IMR-90 (cell line): ENCODE measurements around the gene RAB12. TPM values are rescaled to one million over a fixed set of nuclear protein-coding genes. Genes with fewer than 3 reads are reported as not detected.

Source experiments
- ATAC-seq: fragments of 200-7000 bp; cut with Tn5 transposase; 2 replicates; pipeline ENCODE4 v1.9.1; 2020; ENCODE audit warnings: low read depth, mild to moderate bottlenecking, moderate library complexity
- BruUV-seq: library from RNA; stranded (reverse); fragments of 400-500 nt; replicated peaks from 2 replicates; lab custom pipeline; 2021; lab: Mats Ljungman, UMichigan
- CTCF ChIA-PET: fragments of 300-600 bp; formaldehyde crosslinking; extraction: SDS; loops from one replicate; lab custom pipeline; 2021; ENCODE audit warnings: antibody characterized with exemption; lab: Yijun Ruan, JAX
- POLR2A ChIA-PET: fragments of 300-600 bp; sonication (Branson Sonifier 250); formaldehyde crosslinking; loops from one replicate; lab custom pipeline; 2022; ENCODE audit warnings: antibody characterized with exemption; ENCODE audit not compliant: unreplicated experiment; lab: Charles Lee
- DNase-seq: peaks from one replicate; pipeline ENCODE4 v3.0.0; 2013
- H2AFZ ChIP-seq: replicated peaks from 2 replicates; pipeline ENCODE3; 2013; ENCODE audit warnings: low read length, mild to moderate bottlenecking; ENCODE audit not compliant: poor library complexity
- H2AK5ac ChIP-seq: 2 replicates; pipeline ENCODE4 v1.6.1; 2013; ENCODE audit warnings: low read depth, low read length, inconsistent platforms
- H2AK9ac ChIP-seq: replicated peaks from 2 replicates; pipeline ENCODE3; 2013; ENCODE audit warnings: mild to moderate bottlenecking, low read depth, low read length, moderate library complexity; ENCODE audit not compliant: poor library complexity
- H2BK120ac ChIP-seq: 2 replicates; pipeline ENCODE4 v1.6.1; 2013; ENCODE audit warnings: low read depth, low read length, inconsistent platforms
- H2BK15ac ChIP-seq: 3 replicates; pipeline ENCODE4 v1.6.1; 2013; ENCODE audit warnings: low read depth, low read length, inconsistent platforms
- H2BK20ac ChIP-seq: 2 replicates; pipeline ENCODE4 v1.6.1; 2013; ENCODE audit warnings: low read depth, mild to moderate bottlenecking, inconsistent platforms, low read length, moderate library complexity
- H2BK5ac ChIP-seq: 2 replicates; pipeline ENCODE4 v1.6.1; 2013; ENCODE audit warnings: mild to moderate bottlenecking, low read depth, low read length, inconsistent platforms; ENCODE audit not compliant: poor library complexity, severe bottlenecking
- H3K14ac ChIP-seq: replicated peaks from 2 replicates; pipeline ENCODE4 v1.6.1; 2013; ENCODE audit warnings: low read depth, low read length, inconsistent platforms
- H3K18ac ChIP-seq: 2 replicates; pipeline ENCODE4 v1.6.1; 2013; ENCODE audit warnings: low read depth, low read length, control low read depth
- H3K23ac ChIP-seq: 2 replicates; pipeline ENCODE4 v1.6.1; 2013; ENCODE audit warnings: low read depth, low read length, inconsistent platforms
- H3K27ac ChIP-seq: 2 replicates; pipeline ENCODE4 v1.5.1; 2013; ENCODE audit warnings: mild to moderate bottlenecking, control low read depth, low read length; ENCODE audit not compliant: insufficient read depth
- H3K27me3 ChIP-seq: 2 replicates; pipeline ENCODE4 v1.6.1; 2013; ENCODE audit warnings: low read length; ENCODE audit not compliant: control insufficient read depth, insufficient read depth
- H3K36me3 ChIP-seq: 2 replicates; pipeline ENCODE4 v1.6.1; 2013; ENCODE audit warnings: low read length, mixed read lengths; ENCODE audit not compliant: control insufficient read depth, insufficient read depth
- H3K4ac ChIP-seq: 2 replicates; pipeline ENCODE4 v1.6.1; 2013; ENCODE audit warnings: low read depth, low read length, inconsistent platforms
- H3K4me1 ChIP-seq: 2 replicates; pipeline ENCODE4 v1.6.1; 2013; ENCODE audit warnings: low read length, mixed read lengths; ENCODE audit not compliant: control insufficient read depth, insufficient read depth
- H3K4me2 ChIP-seq: 2 replicates; pipeline ENCODE4 v1.6.1; 2013; ENCODE audit warnings: low read depth, mild to moderate bottlenecking, control low read depth, low read length, moderate library complexity
- H3K4me3 ChIP-seq: 2 replicates; pipeline ENCODE4 v1.5.1; 2013; ENCODE audit warnings: low read depth, mild to moderate bottlenecking, control low read depth, low read length, moderate library complexity; ENCODE audit not compliant: insufficient read depth
- H3K56ac ChIP-seq: 2 replicates; pipeline ENCODE4 v1.6.1; 2013; ENCODE audit warnings: low read length, inconsistent platforms; ENCODE audit not compliant: insufficient read depth; ENCODE audit errors: extremely low read depth
- H3K79me1 ChIP-seq, 2 experiments: 2 replicates each; pipeline ENCODE4 v1.6.1; 2013; ENCODE audit warnings: low read length in 2 of 2, inconsistent platforms in 1 of 2, low read depth in 1 of 2
- H3K9ac ChIP-seq: 2 replicates; pipeline ENCODE4 v1.6.1; 2013; ENCODE audit warnings: low read depth, low read length, control low read depth
- H3K9me1 ChIP-seq: 2 replicates; pipeline ENCODE4 v1.6.1; 2013; ENCODE audit warnings: low read length, inconsistent platforms; ENCODE audit not compliant: insufficient read depth
- H3K9me3 ChIP-seq: 2 replicates; pipeline ENCODE4 v1.6.1; 2013; ENCODE audit warnings: low read length; ENCODE audit not compliant: control insufficient read depth, insufficient read depth
- H4K20me1 ChIP-seq: 2 replicates; pipeline ENCODE4 v1.6.1; 2013; ENCODE audit warnings: low read length, inconsistent platforms; ENCODE audit not compliant: insufficient read depth
- H4K5ac ChIP-seq: 2 replicates; pipeline ENCODE4 v1.6.1; 2013; ENCODE audit warnings: mild to moderate bottlenecking, low read depth, low read length, control low read depth
- H4K8ac ChIP-seq, 2 experiments: 2 replicates each; pipeline ENCODE4 v1.6.1; 2013; ENCODE audit warnings: low read depth in 2 of 2, low read length in 2 of 2, control low read depth in 1 of 2, inconsistent platforms in 1 of 2
- H4K91ac ChIP-seq: 2 replicates; pipeline ENCODE4 v1.6.1; 2013; ENCODE audit warnings: low read depth, low read length, inconsistent platforms; ENCODE audit not compliant: insufficient read depth
- BHLHE40 ChIP-seq: fragments of 150-350 bp; IDR thresholded peaks from 2 replicates; pipeline ENCODE4 v1.6.1; 2016; ENCODE audit warnings: mild to moderate bottlenecking, low read depth, low read length
- ELK1 ChIP-seq: fragments of 150-350 bp; IDR thresholded peaks from 2 replicates; pipeline ENCODE4 v1.6.1; 2016; ENCODE audit warnings: low read depth, mild to moderate bottlenecking, low read length, moderate library complexity, borderline replicate concordance
- WGBS, 2 experiments: methylation state at CpG; one replicate each; pipeline versions ENCODE4 v1.1.5 to v1.1.7; 2013; ENCODE audit warnings: missing lambda C conversion rate in 2 of 2; ENCODE audit not compliant: insufficient read length in 1 of 2; ENCODE audit errors: extremely low coverage in 2 of 2; 5-methylcytosine and 5-hydroxymethylcytosine counted together
- dilution Hi-C: fragments of 300-500 bp; cut with HindIII; formaldehyde crosslinking; loops from one replicate; pipeline ENCODE4 v1.14.3; 2018; ENCODE audit warnings: low sequenced_read_pairs; ENCODE audit not compliant: unreplicated experiment
- in situ Hi-C: fragments of 300-500 bp; cut with MboI; formaldehyde crosslinking; loops from 3 replicates; pipeline ENCODE4 v1.14.3; 2019; ENCODE audit warnings: low sequenced_read_pairs, inconsistent platforms, mixed read lengths
- intact Hi-C: fragments of 100-400 bp; cut with micrococcal nuclease; formaldehyde crosslinking; loops from 2 replicates; pipeline ENCODE4 v1.10.0; 2022
- polyA plus RNA-seq, 3 experiments: library from polyadenylated mRNA; depleted of rRNA; stranded (reverse); fragments of >200 nt; gene quantifications; 2 replicates each; pipeline ENCODE4 v1.2.3, GENCODE V29; 2012; ENCODE audit warnings: low replicate concordance in 1 of 3
- total RNA-seq: library from RNA; depleted of rRNA; stranded (reverse); fragments of >200 nt; gene quantifications from 2 replicates; pipeline ENCODE4 v1.2.3, GENCODE V29; 2012

The RAB12 gene
- total and polyA plus RNA-seq, 2 of the 4 experiments (the other 2 are of a cell fraction) = 14.9 to 19.2 TPM

- Histone ChIP-seq H3K79me1 (no peaks in the 10 kb centered on the region), H2AK9ac (no peak overlapping the region), H3K9me3 (peaks cover 1% of the 10 kb centered on the region; the same call in 1 of the 2 replicates), H3K4me3 (no peak overlapping the region), H2BK5ac (no peak overlapping the region), H4K91ac (no peak overlapping the region), H3K14ac (no peak overlapping the region), H4K5ac (no peak overlapping the region), H3K9ac (no peak overlapping the region), H2BK20ac (no peak overlapping the region), H3K23ac (no peak overlapping the region), H2BK15ac (no peak overlapping the region), H3K9me1 (no peaks in the 10 kb centered on the region), H3K4me1 (no peaks in the 10 kb centered on the region), H2AFZ (no peak overlapping the region), H3K36me3 (no peaks in the 10 kb centered on the region), H4K8ac (no peak overlapping the region), H3K4me2 (no peak overlapping the region), H2AK5ac (no peak overlapping the region), H3K18ac (no peak overlapping the region), H4K20me1 (no peaks in the 10 kb centered on the region), H2BK120ac (no peak overlapping the region), H3K27me3 (peaks cover 21% of the 10 kb centered on the region), H3K27ac (no peak overlapping the region), H3K56ac (no peak overlapping the region), H3K4ac (no peak overlapping the region)
- TF ChIP-seq ELK1 (no peak), BHLHE40 (no peak)
- in situ Hi-C loops = no loop called here
- no TSS peak for BruUV-seq
- WGBS, 2 experiments = 62% methylated on average over 2 of the region's 6 CpGs; no CpG with 5 or more reads in 1 of the 2 experiments
- intact Hi-C loops = no loop called here
- ChIA-PET POLR2A (no interaction called here), CTCF (no interaction called here)
- no peak for ATAC-seq
- no peak for DNase-seq
- dilution Hi-C loops = no loop called here
Observed at GRCh38 chr18:8595445-8595844, 13.8 kb upstream of the RAB12 start.
